HCT116 (cell line): ENCODE data around the gene SYCP1. TPM values are rescaled to one million over a fixed set of nuclear protein-coding genes. Genes with fewer than 3 reads are reported as not detected.

Source experiments
- ATAC-seq: fragments of 200-7000 bp; cut with Tn5 transposase; 2 replicates; pipeline ENCODE4 v1.9.1; 2020; ENCODE audit warnings: mild to moderate bottlenecking, moderate library complexity
- BruUV-seq: library from RNA; stranded (reverse); fragments of 400-500 nt; replicated peaks from 2 replicates; lab custom pipeline; 2021; lab: Mats Ljungman, UMichigan
- CTCF ChIA-PET: fragments of 300-600 bp; sonication (Branson Sonifier 250); formaldehyde crosslinking; loops from one replicate; lab custom pipeline; 2021; ENCODE audit warnings: antibody characterized with exemption; lab: Charles Lee
- POLR2A ChIA-PET: fragments of 300-600, 350-600 bp; sonication (Branson Sonifier 250); formaldehyde crosslinking; loops from one replicate; lab custom pipeline; 2021; ENCODE audit warnings: antibody characterized with exemption; lab: Charles Lee
- RAD21 ChIA-PET, 2 experiments: fragments of 300-600 bp; sonication (Branson Sonifier 250); formaldehyde crosslinking; loops; one replicate each; lab custom pipeline; 2023; ENCODE audit warnings: low total read pairs in 2 of 2; ENCODE audit not compliant: uncharacterized antibody in 2 of 2, unreplicated experiment in 2 of 2, low non-redundant PET in 1 of 2; lab: Charles Lee
- DNase-seq: peaks from one replicate; pipeline ENCODE4 v3.0.0-alpha.2; 2010; ENCODE audit warnings: low read depth, low spot score
- H2AFZ ChIP-seq: fragments of 200-600 bp; shearing (Covaris generic), sonication (generic); 2 replicates; pipeline ENCODE4 v1.6.1; 2017; ENCODE audit warnings: low read depth, mixed run types, mixed read lengths, antibody characterized with exemption, low read length; ENCODE audit not compliant: poor library complexity, severe bottlenecking
- H3K27ac ChIP-seq: 2 replicates; pipeline ENCODE4 v1.5.1; 2012; ENCODE audit warnings: low read depth, low read length
- H3K27me3 ChIP-seq: fragments of 200-600 bp; sonication (generic); 2 replicates; pipeline ENCODE4 v1.6.1; 2016; ENCODE audit warnings: mixed run types, low read length, mixed read lengths; ENCODE audit not compliant: insufficient read depth
- H3K36me3 ChIP-seq, 2 experiments: fragments of 200-500 bp in 1 of 2; fragments of 200-600 bp in 1 of 2; sonication (Bioruptor generic) in 1 of 2; sonication (generic) in 1 of 2; 2 replicates each; pipeline versions ENCODE4 v1.5.1 to v1.6.1; 2014 to 2016; ENCODE audit warnings: low read length in 2 of 2, inconsistent platforms in 1 of 2, mixed read lengths in 1 of 2, mixed run types in 1 of 2; ENCODE audit not compliant: insufficient read depth in 2 of 2, control insufficient read depth in 1 of 2
- H3K4me1 ChIP-seq, 2 experiments: fragments of 200-600 bp in 1 of 2; sonication (generic) in 1 of 2; 2 replicates each; pipeline versions ENCODE4 v1.5.1 to v1.6.1; 2012 to 2017; ENCODE audit warnings: low read length in 2 of 2, inconsistent platforms in 1 of 2, mild to moderate bottlenecking in 1 of 2, mixed read lengths in 1 of 2, mixed run types in 1 of 2, moderate library complexity in 1 of 2; ENCODE audit not compliant: insufficient read depth in 2 of 2, control insufficient read depth in 1 of 2
- H3K4me2 ChIP-seq: fragments of 200-600 bp; sonication (generic); 2 replicates; pipeline ENCODE4 v1.6.1; 2017; ENCODE audit warnings: mixed run types, low read length, mixed read lengths
- H3K4me3 ChIP-seq, 2 experiments: fragments of 200-600 bp in 1 of 2; sonication (generic) in 1 of 2; replicated peaks in 1 of 2; 2 replicates each; pipeline ENCODE4 v1.5.1; 2011 to 2016; ENCODE audit warnings: low read length in 2 of 2, control low read depth in 1 of 2, low read depth in 1 of 2, mild to moderate bottlenecking in 1 of 2, mixed read lengths in 1 of 2, mixed run types in 1 of 2
- H3K79me2 ChIP-seq: fragments of 200-600 bp; sonication (generic); 2 replicates; pipeline ENCODE4 v1.6.1; 2017; ENCODE audit warnings: mild to moderate bottlenecking, mixed run types, low read length, moderate library complexity, mixed read lengths; ENCODE audit not compliant: insufficient read depth
- H3K9ac ChIP-seq: fragments of 200-600 bp; sonication (generic); 2 replicates; pipeline ENCODE4 v1.6.1; 2016; ENCODE audit warnings: low read length, mixed read lengths
- H3K9me2 ChIP-seq: fragments of 200-600 bp; sonication (generic), shearing (Covaris generic); 2 replicates; pipeline ENCODE4 v1.6.1; 2017; ENCODE audit warnings: mixed run types, mild to moderate bottlenecking, moderate library complexity; ENCODE audit not compliant: insufficient read depth
- H3K9me3 ChIP-seq, 2 experiments: fragments of 200-500 bp in 1 of 2; fragments of 200-600 bp in 1 of 2; sonication (Bioruptor generic) in 1 of 2; sonication (generic) in 1 of 2; 2 replicates each; pipeline ENCODE4 v1.6.1; 2014 to 2017; ENCODE audit warnings: low read length in 2 of 2, mixed read lengths in 2 of 2, inconsistent platforms in 1 of 2, low read depth in 1 of 2, mild to moderate bottlenecking in 1 of 2, mixed run types in 1 of 2, moderate library complexity in 1 of 2; ENCODE audit not compliant: control insufficient read depth in 1 of 2, insufficient read depth in 1 of 2
- H4K20me1 ChIP-seq: fragments of 200-600 bp; sonication (generic), shearing (Covaris generic); 2 replicates; pipeline ENCODE4 v1.6.1; 2017; ENCODE audit warnings: mixed run types, mild to moderate bottlenecking, moderate library complexity; ENCODE audit not compliant: insufficient read depth
- CEBPB ChIP-seq: IDR thresholded peaks from 2 replicates; pipeline ENCODE4 v1.6.1; 2012; ENCODE audit warnings: low read depth
- JUND ChIP-seq: IDR thresholded peaks from 2 replicates; pipeline ENCODE4 v1.6.1; 2012
- SRF ChIP-seq: IDR thresholded peaks from 2 replicates; pipeline ENCODE4 v1.6.1; 2012; ENCODE audit warnings: low read depth
- ZNF274 ChIP-seq: fragments of 200-500 bp; sonication (Bioruptor generic); IDR thresholded peaks from 2 replicates; pipeline ENCODE4 v1.6.1; 2014; ENCODE audit warnings: mild to moderate bottlenecking, low read depth, low read length, inconsistent platforms
- intact Hi-C: fragments of 100-400 bp; cut with micrococcal nuclease; formaldehyde crosslinking; loops from 2 replicates; pipeline ENCODE4 v1.10.0; 2022
- total RNA-seq: library from RNA; stranded (reverse); gene quantifications from one replicate; pipeline ENCODE4 v1.2.1, GENCODE V29; 2021; ENCODE audit not compliant: unreplicated experiment
- TF ChIP-seq, protein P1 (sequence below): IDR thresholded peaks from 2 replicates; pipeline ENCODE4 v1.6.1; 2012
- TF ChIP-seq, protein P2 (sequence below), 3 experiments: fragments of 200-600 bp in 1 of 3; sonication (generic) in 1 of 3; IDR thresholded peaks in 2 of 3; conservative IDR thresholded peaks in 1 of 3; 2 replicates each; pipeline ENCODE4 v1.5.1; 2012 to 2017; ENCODE audit warnings: low read depth in 2 of 3, low read length in 2 of 3, antibody characterized with exemption in 1 of 3, borderline replicate concordance in 1 of 3, control low read depth in 1 of 3, mild to moderate bottlenecking in 1 of 3, mixed read lengths in 1 of 3, mixed run types in 1 of 3, moderate library complexity in 1 of 3; ENCODE audit not compliant: insufficient read depth in 1 of 3
- TF ChIP-seq, protein P3 (sequence below): IDR thresholded peaks from 2 replicates; pipeline ENCODE4 v1.6.1; 2012; ENCODE audit warnings: low read depth

Gene SYCP1
- total RNA-seq, 1 experiment from 2014 or later, result not detected

DNA sequence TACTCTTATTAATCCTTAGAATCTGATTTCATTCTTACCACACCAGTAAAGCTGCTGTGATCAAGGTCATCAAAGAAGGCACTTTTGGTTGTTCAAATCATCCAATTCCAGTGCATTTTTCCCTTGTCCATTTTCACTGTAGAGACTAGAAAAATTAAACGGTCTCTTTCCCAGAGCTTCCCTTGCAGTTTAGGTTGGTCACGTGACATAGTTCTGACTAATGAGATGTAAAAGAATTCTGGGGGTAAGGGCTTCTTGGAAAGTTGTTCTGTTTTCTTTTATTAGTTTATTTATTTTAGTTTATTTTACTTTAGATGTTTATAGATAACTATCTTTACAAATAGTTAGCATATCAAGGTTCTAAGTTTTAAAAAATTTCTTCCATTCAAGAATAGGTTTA, 34.3 kb upstream of the SYCP1 start:
- POLR2A ChIA-PET, result no interaction called here
- no peak overlapping the region for H3K9ac ChIP-seq
- no peaks in the 10 kb centered on the region for H3K27me3 ChIP-seq
- ATAC-seq (no peak), DNase-seq (no peak)
- TF ChIP-seq SRF (no peak), JUND (no peak), ZNF274 (no peak), CEBPB (no peak)
- TF ChIP-seq, protein P1, sequence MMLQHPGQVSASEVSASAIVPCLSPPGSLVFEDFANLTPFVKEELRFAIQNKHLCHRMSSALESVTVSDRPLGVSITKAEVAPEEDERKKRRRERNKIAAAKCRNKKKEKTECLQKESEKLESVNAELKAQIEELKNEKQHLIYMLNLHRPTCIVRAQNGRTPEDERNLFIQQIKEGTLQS, result no peak
- TF ChIP-seq, protein P2, sequence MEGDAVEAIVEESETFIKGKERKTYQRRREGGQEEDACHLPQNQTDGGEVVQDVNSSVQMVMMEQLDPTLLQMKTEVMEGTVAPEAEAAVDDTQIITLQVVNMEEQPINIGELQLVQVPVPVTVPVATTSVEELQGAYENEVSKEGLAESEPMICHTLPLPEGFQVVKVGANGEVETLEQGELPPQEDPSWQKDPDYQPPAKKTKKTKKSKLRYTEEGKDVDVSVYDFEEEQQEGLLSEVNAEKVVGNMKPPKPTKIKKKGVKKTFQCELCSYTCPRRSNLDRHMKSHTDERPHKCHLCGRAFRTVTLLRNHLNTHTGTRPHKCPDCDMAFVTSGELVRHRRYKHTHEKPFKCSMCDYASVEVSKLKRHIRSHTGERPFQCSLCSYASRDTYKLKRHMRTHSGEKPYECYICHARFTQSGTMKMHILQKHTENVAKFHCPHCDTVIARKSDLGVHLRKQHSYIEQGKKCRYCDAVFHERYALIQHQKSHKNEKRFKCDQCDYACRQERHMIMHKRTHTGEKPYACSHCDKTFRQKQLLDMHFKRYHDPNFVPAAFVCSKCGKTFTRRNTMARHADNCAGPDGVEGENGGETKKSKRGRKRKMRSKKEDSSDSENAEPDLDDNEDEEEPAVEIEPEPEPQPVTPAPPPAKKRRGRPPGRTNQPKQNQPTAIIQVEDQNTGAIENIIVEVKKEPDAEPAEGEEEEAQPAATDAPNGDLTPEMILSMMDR (IDR thresholded peaks at IDR 0.05 in 2 of 3, conservative IDR thresholded peaks at IDR 0.05 in 1 of 3; ENCODE audit: borderline replicate concordance in 1 of 3, insufficient read depth in 1 of 3, low read depth in 2 of 3, low read length in 2 of 3), result no peak
- TF ChIP-seq, protein P3, sequence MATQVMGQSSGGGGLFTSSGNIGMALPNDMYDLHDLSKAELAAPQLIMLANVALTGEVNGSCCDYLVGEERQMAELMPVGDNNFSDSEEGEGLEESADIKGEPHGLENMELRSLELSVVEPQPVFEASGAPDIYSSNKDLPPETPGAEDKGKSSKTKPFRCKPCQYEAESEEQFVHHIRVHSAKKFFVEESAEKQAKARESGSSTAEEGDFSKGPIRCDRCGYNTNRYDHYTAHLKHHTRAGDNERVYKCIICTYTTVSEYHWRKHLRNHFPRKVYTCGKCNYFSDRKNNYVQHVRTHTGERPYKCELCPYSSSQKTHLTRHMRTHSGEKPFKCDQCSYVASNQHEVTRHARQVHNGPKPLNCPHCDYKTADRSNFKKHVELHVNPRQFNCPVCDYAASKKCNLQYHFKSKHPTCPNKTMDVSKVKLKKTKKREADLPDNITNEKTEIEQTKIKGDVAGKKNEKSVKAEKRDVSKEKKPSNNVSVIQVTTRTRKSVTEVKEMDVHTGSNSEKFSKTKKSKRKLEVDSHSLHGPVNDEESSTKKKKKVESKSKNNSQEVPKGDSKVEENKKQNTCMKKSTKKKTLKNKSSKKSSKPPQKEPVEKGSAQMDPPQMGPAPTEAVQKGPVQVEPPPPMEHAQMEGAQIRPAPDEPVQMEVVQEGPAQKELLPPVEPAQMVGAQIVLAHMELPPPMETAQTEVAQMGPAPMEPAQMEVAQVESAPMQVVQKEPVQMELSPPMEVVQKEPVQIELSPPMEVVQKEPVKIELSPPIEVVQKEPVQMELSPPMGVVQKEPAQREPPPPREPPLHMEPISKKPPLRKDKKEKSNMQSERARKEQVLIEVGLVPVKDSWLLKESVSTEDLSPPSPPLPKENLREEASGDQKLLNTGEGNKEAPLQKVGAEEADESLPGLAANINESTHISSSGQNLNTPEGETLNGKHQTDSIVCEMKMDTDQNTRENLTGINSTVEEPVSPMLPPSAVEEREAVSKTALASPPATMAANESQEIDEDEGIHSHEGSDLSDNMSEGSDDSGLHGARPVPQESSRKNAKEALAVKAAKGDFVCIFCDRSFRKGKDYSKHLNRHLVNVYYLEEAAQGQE, result no peak
- no peaks in the 10 kb centered on the region for H3K79me2 ChIP-seq
- H3K9me3 ChIP-seq, result no peaks in the 10 kb centered on the region
- H3K4me3 ChIP-seq, result no peak overlapping the region
- H2AFZ ChIP-seq, result no peak overlapping the region
- H3K27ac ChIP-seq, result no peak overlapping the region
- no peaks in the 10 kb centered on the region for H3K9me2 ChIP-seq
- no peaks in the 10 kb centered on the region for H4K20me1 ChIP-seq
- H3K4me1 ChIP-seq, result no peaks in the 10 kb centered on the region
- CTCF ChIA-PET, result no interaction called here
- H3K4me2 ChIP-seq, result no peak overlapping the region
- BruUV-seq, result no TSS peak
- RAD21 ChIA-PET, result no interaction called here
- intact Hi-C loops, result no loop called here
- H3K36me3 ChIP-seq, result no peaks in the 10 kb centered on the region
